Measurements from ENCODE around the gene ELMOD2.

GRCh38 chr4:140497747-140498636, 26.0 kb upstream of the ELMOD2 start, which contains the start of gene MGAT4D:
- TF ChIP-seq, protein P1, sequence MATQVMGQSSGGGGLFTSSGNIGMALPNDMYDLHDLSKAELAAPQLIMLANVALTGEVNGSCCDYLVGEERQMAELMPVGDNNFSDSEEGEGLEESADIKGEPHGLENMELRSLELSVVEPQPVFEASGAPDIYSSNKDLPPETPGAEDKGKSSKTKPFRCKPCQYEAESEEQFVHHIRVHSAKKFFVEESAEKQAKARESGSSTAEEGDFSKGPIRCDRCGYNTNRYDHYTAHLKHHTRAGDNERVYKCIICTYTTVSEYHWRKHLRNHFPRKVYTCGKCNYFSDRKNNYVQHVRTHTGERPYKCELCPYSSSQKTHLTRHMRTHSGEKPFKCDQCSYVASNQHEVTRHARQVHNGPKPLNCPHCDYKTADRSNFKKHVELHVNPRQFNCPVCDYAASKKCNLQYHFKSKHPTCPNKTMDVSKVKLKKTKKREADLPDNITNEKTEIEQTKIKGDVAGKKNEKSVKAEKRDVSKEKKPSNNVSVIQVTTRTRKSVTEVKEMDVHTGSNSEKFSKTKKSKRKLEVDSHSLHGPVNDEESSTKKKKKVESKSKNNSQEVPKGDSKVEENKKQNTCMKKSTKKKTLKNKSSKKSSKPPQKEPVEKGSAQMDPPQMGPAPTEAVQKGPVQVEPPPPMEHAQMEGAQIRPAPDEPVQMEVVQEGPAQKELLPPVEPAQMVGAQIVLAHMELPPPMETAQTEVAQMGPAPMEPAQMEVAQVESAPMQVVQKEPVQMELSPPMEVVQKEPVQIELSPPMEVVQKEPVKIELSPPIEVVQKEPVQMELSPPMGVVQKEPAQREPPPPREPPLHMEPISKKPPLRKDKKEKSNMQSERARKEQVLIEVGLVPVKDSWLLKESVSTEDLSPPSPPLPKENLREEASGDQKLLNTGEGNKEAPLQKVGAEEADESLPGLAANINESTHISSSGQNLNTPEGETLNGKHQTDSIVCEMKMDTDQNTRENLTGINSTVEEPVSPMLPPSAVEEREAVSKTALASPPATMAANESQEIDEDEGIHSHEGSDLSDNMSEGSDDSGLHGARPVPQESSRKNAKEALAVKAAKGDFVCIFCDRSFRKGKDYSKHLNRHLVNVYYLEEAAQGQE (IDR thresholded peaks at IDR 0.05; ENCODE audit: borderline replicate concordance): no peak
- no peak for TF ChIP-seq POLR2AphosphoS5 (IDR thresholded peaks at IDR 0.05)
- TF ChIP-seq, protein P2, sequence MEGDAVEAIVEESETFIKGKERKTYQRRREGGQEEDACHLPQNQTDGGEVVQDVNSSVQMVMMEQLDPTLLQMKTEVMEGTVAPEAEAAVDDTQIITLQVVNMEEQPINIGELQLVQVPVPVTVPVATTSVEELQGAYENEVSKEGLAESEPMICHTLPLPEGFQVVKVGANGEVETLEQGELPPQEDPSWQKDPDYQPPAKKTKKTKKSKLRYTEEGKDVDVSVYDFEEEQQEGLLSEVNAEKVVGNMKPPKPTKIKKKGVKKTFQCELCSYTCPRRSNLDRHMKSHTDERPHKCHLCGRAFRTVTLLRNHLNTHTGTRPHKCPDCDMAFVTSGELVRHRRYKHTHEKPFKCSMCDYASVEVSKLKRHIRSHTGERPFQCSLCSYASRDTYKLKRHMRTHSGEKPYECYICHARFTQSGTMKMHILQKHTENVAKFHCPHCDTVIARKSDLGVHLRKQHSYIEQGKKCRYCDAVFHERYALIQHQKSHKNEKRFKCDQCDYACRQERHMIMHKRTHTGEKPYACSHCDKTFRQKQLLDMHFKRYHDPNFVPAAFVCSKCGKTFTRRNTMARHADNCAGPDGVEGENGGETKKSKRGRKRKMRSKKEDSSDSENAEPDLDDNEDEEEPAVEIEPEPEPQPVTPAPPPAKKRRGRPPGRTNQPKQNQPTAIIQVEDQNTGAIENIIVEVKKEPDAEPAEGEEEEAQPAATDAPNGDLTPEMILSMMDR (IDR thresholded peaks at IDR 0.05; ENCODE audit: poor library complexity, severe bottlenecking): no peak
- TF ChIP-seq SMC3 (conservative IDR thresholded peaks at IDR 0.05; ENCODE audit: poor library complexity): no peak

Measured in neural cell (in vitro differentiated cells).